ENCODE measurements around the gene NIP7. TPM values are rescaled to one million over a fixed set of nuclear protein-coding genes. Genes with fewer than 3 reads are reported as not detected.
A peak's percentile ranks its signal among the peaks of the same experiment; 100 is the strongest.
"Not testable (repeated sequence)": the region's sequence is repeated elsewhere in the genome, so short reads cannot be mapped to it uniquely, and the experiment has no call there.

The NIP7 gene
- total RNA-seq = 42.4 and 44.3 TPM in 2 replicates

- peak; percentile 91 for ATAC-seq (ENCODE audit: low read depth)
- intact Hi-C loops (cut with micrococcal nuclease) = loop anchor here (1.0 to 2.0 kb wide), 7 partner anchors 9 to 416 kb away; partner anchors contain the start of genes CHTF8, CYB5B, PDF and TERF2
- peak; percentile 87 for DNase-seq
- ChIA-PET CTCF (interaction anchor here (1.1 to 1.7 kb wide), 2 partner anchors 10 to 27 kb away, joined by 5 to 6 read pairs; partner anchors contain the start of gene PDF), POLR2A (interaction anchor here (0.6 to 2.8 kb wide), 12 partner anchors 8 to 415 kb away, joined by 3 to 35 read pairs (median 4); partner anchors contain the start of genes CYB5B, NOB1, PDF and TERF2)
- TF ChIP-seq CTCF (IDR thresholded peaks at IDR 0.05) = no peak
- peaks cover 61% of the 10 kb centered on the region for H3K36me3 Mint-ChIP-seq (ENCODE audit: low read depth)
- peak within 1 kb of the TSS; percentile 99 for H3K27ac Mint-ChIP-seq
- no peaks in the 10 kb centered on the region for H3K9me3 Mint-ChIP-seq
- H3K27me3 Mint-ChIP-seq = no peaks in the 10 kb centered on the region
- H3K4me3 Mint-ChIP-seq = peak within 1 kb of the TSS; percentile 100
- peaks cover 39% of the 10 kb centered on the region for H3K4me1 Mint-ChIP-seq
Measured at GRCh38 chr16:69339289-69340094, at the start of gene NIP7, which contains the start of gene COG8. NIP7 (plus strand) TSS chr16:69339772; CDS start chr16:69339830, 58 bp downstream. COG8 (minus strand) TSS chr16:69339564; CDS start chr16:69339552, 12 bp downstream.

- POLR2A ChIA-PET, H3K4me3 Mint-ChIP-seq: not testable (repeated sequence)
- CTCF ChIA-PET = interaction anchor here (0.6 kb wide), 1 partner anchor 185 kb away, joined by 3 read pairs; no protein-coding TSS in a partner anchor
Measured at GRCh38 chr16:69291657-69292056, 47.9 kb upstream of the NIP7 start.

DNA sequence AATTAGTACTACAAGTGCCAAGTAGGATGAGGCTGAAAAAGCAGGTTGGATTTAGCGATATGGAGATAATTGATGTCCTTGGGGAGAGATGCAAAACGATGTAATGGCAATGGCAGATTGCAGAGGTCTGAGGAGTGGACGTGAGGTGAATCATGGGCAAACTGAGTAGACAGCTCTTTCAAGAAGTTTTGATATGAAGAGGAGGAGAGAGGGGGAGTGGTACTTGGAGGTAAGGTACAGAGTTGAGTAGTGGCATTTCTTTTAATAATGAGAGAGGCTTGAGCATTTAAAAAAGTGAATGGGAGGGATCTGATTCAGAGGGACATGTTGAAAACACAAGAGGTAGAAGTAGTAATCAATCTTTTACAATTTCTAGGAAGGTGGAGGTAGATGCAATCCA lies 46.2 kb upstream of the NIP7 start:
- H3K27me3 Mint-ChIP-seq = no peaks in the 10 kb centered on the region
- no peaks in the 10 kb centered on the region for H3K4me1 Mint-ChIP-seq
- no peak for ATAC-seq (ENCODE audit: low read depth)
- H3K27ac Mint-ChIP-seq = no peak overlapping the region
- H3K4me3 Mint-ChIP-seq = no peak overlapping the region
- H3K9me3 Mint-ChIP-seq = no peaks in the 10 kb centered on the region
- intact Hi-C loops (cut with micrococcal nuclease) = no loop called here
- TF ChIP-seq CTCF (IDR thresholded peaks at IDR 0.05) = no peak
- H3K36me3 Mint-ChIP-seq (ENCODE audit: low read depth) = peaks cover 3% of the 10 kb centered on the region
- ChIA-PET CTCF (no interaction called here), POLR2A (no interaction called here)
- no peak for DNase-seq

More at GRCh38 chr16:69291657-69292056, 47.9 kb upstream of the NIP7 start:
- ATAC-seq (ENCODE audit: low read depth); H3K27me3 Mint-ChIP-seq; DNase-seq; H3K4me1 Mint-ChIP-seq; intact Hi-C loops (cut with micrococcal nuclease); H3K9me3 Mint-ChIP-seq; H3K27ac Mint-ChIP-seq; H3K36me3 Mint-ChIP-seq (ENCODE audit: low read depth): not testable (repeated sequence)

DNA sequence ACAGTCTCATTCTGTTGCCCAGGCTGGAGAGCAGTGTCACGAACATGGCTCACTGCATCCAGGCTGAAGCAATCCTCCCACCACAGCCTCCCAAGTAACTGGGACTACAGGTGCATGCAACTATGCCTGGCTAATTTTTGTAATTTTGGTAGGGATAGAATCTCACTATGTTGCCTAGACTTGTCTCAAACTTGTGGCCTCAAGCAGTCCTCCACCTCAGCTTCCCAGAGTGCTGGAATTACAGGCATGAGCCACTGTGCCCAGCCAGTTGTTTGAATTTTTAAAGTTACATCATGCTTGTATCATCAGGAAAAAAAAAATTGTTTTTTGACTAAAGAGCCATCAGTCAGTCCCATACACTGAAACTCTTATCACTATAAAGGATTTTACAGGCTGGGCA lies 45.5 kb upstream of the NIP7 start:
- H3K4me1 Mint-ChIP-seq = no peaks in the 10 kb centered on the region
- H3K4me3 Mint-ChIP-seq = no peak overlapping the region
- intact Hi-C loops (cut with micrococcal nuclease) = no loop called here
- no peaks in the 10 kb centered on the region for H3K27me3 Mint-ChIP-seq
- TF ChIP-seq CTCF (IDR thresholded peaks at IDR 0.05) = no peak
- no peak for DNase-seq
- no peak overlapping the region for H3K27ac Mint-ChIP-seq
- ATAC-seq (ENCODE audit: low read depth) = no peak
- peaks cover 3% of the 10 kb centered on the region for H3K36me3 Mint-ChIP-seq (ENCODE audit: low read depth)
- ChIA-PET POLR2A (no interaction called here), CTCF (no interaction called here)
- no peaks in the 10 kb centered on the region for H3K9me3 Mint-ChIP-seq

DNA sequence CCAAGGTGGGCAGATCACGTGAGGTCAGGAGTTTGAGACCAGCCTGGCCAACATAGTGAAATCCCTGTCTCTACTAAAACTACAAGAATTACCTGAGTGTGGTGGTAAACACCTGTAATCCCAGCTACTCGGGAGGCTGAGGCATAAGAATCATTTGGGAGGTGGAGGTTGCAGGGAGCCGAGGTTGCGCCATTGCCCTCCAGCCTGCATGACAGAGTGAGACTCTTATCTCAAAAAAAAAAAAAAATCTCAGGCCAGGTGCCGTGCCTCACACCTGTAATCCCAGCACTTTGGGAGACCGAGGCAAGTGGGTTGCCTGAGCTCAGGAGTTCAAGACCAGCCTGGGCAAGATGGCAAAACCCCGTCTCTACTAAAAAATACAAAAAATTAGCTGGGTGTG lies 42.8 kb upstream of the NIP7 start:
- not testable (repeated sequence) for DNase-seq
- POLR2A ChIA-PET = interaction anchor here (0.7 kb wide), 2 partner anchors 14 to 41 kb away, joined by 3 to 5 read pairs; no protein-coding TSS in a partner anchor

DNA sequence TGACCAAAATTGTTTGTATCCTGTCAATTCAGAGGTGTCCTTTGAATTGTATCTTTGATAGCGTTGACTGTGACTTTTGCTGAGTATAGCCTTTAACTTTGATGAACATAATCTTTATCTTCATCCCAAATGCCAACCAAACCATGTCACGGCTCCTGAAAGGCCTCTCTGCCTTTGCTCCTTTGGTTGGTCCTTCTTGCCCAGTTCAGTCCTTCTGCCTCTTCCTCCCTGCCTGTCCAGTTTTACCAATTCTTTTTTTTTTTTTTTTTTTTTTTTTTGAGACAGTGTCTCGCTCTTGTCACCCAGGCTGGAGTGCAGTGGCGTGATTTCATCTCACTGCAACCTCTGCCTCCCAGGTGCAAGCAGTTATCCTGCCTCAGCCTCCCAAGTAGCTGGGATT lies 41.3 kb upstream of the NIP7 start:
- no peak overlapping the region for H3K27ac Mint-ChIP-seq
- H3K36me3 Mint-ChIP-seq (ENCODE audit: low read depth) = peaks cover 12% of the 10 kb centered on the region
- ATAC-seq (ENCODE audit: low read depth) (no peak), DNase-seq (no peak)
- H3K9me3 Mint-ChIP-seq = no peaks in the 10 kb centered on the region
- no peak for TF ChIP-seq CTCF (IDR thresholded peaks at IDR 0.05)
- intact Hi-C loops (cut with micrococcal nuclease) = no loop called here
- H3K4me1 Mint-ChIP-seq = peaks cover 3% of the 10 kb centered on the region
- no peak overlapping the region for H3K4me3 Mint-ChIP-seq
- POLR2A ChIA-PET = interaction anchor here (0.7 kb wide), 1 partner anchor 297 kb away, joined by 3 read pairs; no protein-coding TSS in a partner anchor
- CTCF ChIA-PET = no interaction called here
- no peaks in the 10 kb centered on the region for H3K27me3 Mint-ChIP-seq

More for the DNA sequence above, 42.8 kb upstream of the NIP7 start:
- H3K4me1 Mint-ChIP-seq; H3K27ac Mint-ChIP-seq; intact Hi-C loops (cut with micrococcal nuclease); H3K4me3 Mint-ChIP-seq; H3K27me3 Mint-ChIP-seq; H3K9me3 Mint-ChIP-seq; ATAC-seq (ENCODE audit: low read depth): not testable (repeated sequence)
- CTCF ChIA-PET = interaction anchor here (0.8 kb wide), 1 partner anchor 11 kb away, joined by 3 read pairs; no protein-coding TSS in a partner anchor
- peaks cover 12% of the 10 kb centered on the region for H3K36me3 Mint-ChIP-seq (ENCODE audit: low read depth)
